Activated CD4-positive, alpha-beta T cell treated with anti-CD3 and anti-CD28 coated beads for 1 hour (primary cell): ENCODE results near the gene ZBTB7C.

ENCODE experiments used
- DNase-seq: peaks from one replicate; pipeline ENCODE4 v3.0.0-alpha.2; 2020

ZBTB7C gene

GRCh38 chr18:48007381-48007780 lies 401.8 kb downstream of the ZBTB7C start:
- DNase-seq, result no peak

DNA sequence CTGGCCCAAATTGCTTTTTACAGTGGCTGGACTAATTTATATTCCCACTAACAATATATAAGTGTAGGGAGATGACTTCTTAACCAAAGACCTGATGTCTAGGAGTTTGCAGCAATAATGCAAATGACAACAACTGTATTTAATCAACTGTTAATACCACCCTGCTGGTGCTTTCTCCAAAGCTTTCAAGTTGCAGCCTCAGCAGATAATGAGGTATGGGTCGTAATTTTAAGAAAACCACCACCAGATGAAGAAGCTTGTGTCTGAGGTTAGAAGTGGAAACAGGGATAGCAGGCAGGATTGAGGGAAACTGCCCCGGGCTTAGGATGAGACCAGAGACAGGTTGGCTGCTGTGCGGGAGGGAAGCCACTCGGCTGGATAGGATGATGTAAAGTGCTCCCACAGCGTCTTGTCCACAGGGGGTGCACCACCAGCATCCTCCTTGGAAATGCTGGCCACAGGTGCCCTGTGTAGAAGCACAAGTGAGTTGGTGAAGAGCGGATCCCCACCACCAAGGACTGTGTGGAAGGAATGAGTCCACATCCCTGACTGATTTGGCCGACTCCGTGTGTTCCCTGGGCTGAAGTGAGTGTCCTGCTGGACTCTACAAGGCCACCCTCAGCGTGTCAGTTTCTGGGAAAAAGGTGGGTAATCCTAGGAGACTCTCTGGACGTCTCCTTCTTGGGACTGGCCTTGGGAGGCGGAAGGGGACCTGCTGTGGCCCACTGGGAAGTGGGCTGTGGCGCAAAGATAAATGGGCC lies 402.6 kb downstream of the ZBTB7C start:
- DNase-seq, result no peak

- DNase-seq, result no peak
Measured at GRCh38 chr18:48004577-48004976, 404.6 kb downstream of the ZBTB7C start.

DNA sequence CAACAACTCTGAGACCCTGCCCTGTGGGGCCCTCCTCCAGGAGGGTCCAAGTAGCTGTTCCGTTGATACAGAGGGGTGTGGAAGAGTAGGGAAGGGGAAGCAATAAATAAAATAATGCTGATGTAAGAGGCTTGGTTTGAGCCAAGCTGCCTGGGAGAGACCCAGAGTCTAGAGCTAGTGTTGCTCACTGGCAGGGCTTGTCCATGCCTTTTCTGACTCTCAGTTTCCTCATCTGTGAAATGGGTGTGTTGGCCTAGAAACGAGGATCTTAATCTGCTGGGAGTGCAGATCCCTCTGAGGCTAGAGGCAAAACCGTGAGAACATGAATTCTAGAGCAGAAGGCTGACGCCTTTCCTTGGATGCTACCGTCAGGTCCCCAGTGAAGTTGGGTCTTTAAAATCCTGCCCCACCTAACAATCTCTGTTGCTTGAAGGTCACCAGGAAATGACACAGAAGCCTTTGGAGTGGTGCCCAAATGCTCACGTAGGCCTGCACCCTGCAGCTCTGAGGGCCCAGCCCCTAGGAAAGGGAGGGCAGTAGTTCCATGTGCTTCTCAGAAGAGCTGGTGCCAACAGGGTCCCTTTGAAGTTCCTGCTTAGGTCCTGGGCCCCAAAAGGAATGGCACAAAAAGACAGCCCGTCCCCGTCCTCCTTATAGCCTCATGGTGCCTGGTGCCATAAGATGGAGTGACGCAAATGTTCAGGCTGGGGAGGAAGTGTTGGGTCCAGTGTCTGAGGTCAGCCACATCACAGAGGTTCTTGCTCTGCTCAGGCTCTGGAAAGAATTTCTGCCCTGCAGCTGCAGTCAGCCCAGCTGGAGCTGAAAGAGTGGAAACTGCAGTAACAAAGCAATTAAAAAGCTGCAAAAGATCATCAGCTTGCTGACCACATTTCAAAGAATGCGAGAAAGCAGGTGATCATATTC lies 405.5 kb downstream of the ZBTB7C start:
- no peak for DNase-seq

DNA sequence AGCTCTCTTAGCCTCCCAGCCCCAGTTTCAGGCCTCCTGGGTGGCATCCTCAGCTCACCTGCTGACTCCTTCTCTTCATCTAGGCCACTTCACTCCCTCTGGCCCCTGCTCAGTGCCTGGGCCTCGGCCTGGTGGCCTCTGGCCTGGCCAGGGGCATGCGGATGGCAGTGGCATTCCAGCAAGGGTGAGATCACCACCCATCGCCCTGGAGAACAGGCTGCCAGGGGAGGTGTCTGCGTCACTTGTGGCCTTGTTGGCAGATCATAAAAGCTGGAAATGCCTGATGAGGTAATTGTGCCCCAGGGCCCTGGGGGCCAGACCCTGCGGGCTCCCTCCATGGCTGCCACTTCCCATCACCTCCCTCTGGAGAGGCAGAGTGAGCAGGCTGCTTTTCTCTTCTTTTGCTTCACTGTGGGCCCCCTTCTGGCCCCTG lies 406.2 kb downstream of the ZBTB7C start:
- DNase-seq, result no peak

DNA sequence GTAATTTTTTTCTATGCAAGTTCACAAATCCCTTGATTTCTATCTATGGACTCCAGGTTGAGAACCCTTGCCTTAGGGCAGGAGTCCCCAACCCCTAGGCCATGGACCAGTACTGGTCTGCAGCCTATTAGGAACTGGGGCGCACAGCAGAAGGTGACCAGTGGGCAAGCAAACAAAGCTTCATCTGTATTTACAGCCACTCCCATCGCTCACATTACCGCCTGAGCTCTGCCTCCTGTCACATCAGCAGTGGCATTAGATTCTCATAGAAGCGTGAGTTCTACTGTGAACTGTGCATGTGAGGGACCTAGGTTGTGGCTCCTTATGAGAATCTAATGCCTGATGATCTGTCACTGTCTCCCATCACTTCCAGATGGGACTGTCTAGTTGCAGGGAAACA lies 408.5 kb downstream of the ZBTB7C start:
- DNase-seq, result no peak

GRCh38 chr18:47999801-48000248 lies 409.4 kb downstream of the ZBTB7C start:
- DNase-seq, result no peak

DNA sequence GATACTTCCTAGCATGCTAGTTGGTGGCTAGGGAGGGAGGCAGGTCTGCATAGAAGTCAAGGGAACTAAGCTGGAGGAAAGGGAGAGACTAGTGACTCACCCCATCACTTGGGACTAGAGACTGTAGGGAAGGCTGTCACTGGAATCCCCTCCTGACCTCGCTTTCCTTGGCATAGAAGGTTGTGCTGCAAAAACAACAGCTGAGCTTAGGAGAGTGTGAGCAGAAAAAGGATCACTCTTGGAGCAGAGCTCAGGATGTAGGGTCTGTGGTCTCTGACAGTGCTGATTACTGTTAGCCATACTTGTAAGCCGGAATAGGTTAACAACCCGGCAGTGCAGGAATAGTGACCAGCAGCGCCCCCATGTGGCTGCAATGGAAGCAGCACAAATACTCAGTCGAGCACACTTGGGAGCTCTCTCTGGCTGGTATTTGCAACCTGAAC lies 411.8 kb downstream of the ZBTB7C start:
- no peak for DNase-seq

DNA sequence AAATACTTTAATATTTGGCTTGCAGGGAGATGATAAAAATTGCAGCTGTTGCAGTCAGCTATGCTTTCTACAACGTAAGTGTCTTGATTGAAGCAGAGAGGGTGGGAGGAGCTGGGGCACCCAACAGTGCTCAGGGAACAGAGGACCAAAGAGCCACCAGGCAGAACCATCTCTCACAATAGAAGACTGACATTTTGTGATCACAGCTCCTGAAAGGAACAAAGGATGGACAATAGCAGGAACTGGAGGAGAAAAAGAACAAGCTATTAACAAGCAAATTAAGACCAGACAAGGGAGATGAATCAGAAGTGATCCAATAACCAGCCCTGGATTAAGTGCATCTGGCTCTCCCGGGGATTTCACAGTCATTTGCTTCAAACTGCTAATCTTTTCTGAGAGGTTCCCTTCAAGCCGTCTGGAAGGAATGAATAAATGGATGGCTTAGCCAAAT lies 413.1 kb downstream of the ZBTB7C start:
- DNase-seq, result no peak

GRCh38 chr18:47995654-47996053 lies 413.5 kb downstream of the ZBTB7C start:
- DNase-seq, result no peak

- DNase-seq, result no peak
Measured at GRCh38 chr18:47993409-47993808, 415.8 kb downstream of the ZBTB7C start.

- no peak for DNase-seq
Measured at GRCh38 chr18:47992976-47993375, 416.2 kb downstream of the ZBTB7C start.

- DNase-seq, result no peak
Measured at GRCh38 chr18:47992266-47992665, 416.9 kb downstream of the ZBTB7C start.

GRCh38 chr18:47990981-47991380 lies 418.2 kb downstream of the ZBTB7C start:
- DNase-seq, result no peak

- no peak for DNase-seq
Measured at GRCh38 chr18:47987388-47987699, 421.8 kb downstream of the ZBTB7C start.

GRCh38 chr18:47986620-47987387 lies 422.4 kb downstream of the ZBTB7C start:
- DNase-seq, result no peak

DNA sequence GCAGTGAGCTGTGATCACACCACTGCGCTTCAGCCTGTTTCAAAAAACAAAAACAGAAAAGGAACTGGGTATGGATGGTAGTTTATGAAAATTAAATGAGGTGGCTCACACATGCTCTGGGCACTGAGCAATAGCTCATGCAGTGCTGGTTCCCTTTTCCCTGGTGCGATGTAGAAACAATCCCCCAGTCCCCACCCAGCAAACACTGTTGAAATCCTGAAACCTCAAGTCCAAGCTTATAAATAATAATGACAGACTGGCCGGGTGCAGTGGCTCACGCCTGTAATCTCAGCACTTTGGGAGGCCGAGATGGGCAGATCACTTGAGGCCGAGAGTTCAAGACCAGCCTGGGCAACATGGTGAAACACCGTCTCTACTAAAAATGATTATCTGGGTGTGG lies 423.3 kb downstream of the ZBTB7C start:
- DNase-seq, result no peak

- DNase-seq, result no peak
Measured at GRCh38 chr18:47984991-47985390, 424.2 kb downstream of the ZBTB7C start.

GRCh38 chr18:47983946-47984345 lies 425.2 kb downstream of the ZBTB7C start:
- DNase-seq, result no peak

DNA sequence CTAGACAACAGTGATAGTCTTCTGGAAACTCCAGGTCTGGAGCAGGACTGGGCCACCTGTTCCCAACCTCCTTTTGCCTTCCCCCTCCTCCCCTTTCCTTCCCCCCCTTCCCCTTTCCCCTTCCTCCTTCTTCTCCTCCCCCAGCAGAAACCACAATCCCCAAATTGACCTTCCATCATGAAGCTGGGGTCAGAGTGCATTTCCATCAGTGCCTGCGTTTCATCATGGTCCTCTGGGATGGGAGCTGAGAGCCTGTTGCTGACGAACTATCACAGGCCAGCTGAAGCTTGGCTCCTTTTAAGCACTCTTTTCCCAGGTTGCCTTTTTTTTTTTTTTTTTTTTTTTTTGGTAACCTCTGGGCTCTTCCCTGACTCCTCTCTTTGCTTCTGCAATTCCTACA lies 426.1 kb downstream of the ZBTB7C start:
- no peak for DNase-seq

- no peak for DNase-seq
Measured at GRCh38 chr18:47981830-47982229, 427.4 kb downstream of the ZBTB7C start.

DNA sequence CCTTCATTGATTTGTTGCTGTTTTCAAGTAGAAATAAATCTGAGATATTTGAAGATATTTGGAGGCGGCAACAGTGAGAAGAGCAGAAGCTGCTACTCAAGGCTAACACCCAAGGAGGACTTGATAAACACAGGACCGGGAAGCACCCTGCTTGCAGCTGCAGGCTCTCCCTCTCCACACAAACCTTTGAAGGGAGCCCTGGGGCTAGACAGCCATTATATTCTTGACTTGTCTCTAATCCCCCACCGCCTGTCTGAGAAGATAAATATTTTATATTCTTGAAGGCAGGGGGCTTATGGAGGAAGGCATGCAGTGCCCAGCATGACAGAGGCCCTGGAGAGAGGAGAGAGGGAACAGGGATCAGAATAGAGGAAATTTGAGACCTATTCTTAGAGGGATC lies 427.9 kb downstream of the ZBTB7C start:
- DNase-seq, result no peak

- DNase-seq, result no peak
Measured at GRCh38 chr18:47979611-47980200, 429.5 kb downstream of the ZBTB7C start.
